HCT116 (cell line): Measurements from ENCODE around the gene CTIF. TPM values are rescaled to one million over a fixed set of nuclear protein-coding genes. Genes with fewer than 3 reads are reported as not detected.

ENCODE experiments used
- ATAC-seq: fragments of 200-7000 bp; cut with Tn5 transposase; 2 replicates; pipeline ENCODE4 v1.9.1; 2020; ENCODE audit warnings: mild to moderate bottlenecking, moderate library complexity
- BruUV-seq: library from RNA; stranded (reverse); fragments of 400-500 nt; replicated peaks from 2 replicates; lab custom pipeline; 2021; lab: Mats Ljungman, UMichigan
- CTCF ChIA-PET: fragments of 300-600 bp; sonication (Branson Sonifier 250); formaldehyde crosslinking; loops from one replicate; lab custom pipeline; 2021; ENCODE audit warnings: antibody characterized with exemption; lab: Charles Lee
- POLR2A ChIA-PET: fragments of 300-600, 350-600 bp; sonication (Branson Sonifier 250); formaldehyde crosslinking; loops from one replicate; lab custom pipeline; 2021; ENCODE audit warnings: antibody characterized with exemption; lab: Charles Lee
- RAD21 ChIA-PET, 2 experiments: fragments of 300-600 bp; sonication (Branson Sonifier 250); formaldehyde crosslinking; loops; one replicate each; lab custom pipeline; 2023; ENCODE audit warnings: low total read pairs in 2 of 2; ENCODE audit not compliant: uncharacterized antibody in 2 of 2, unreplicated experiment in 2 of 2, low non-redundant PET in 1 of 2; lab: Charles Lee
- DNase-seq: peaks from one replicate; pipeline ENCODE4 v3.0.0-alpha.2; 2010; ENCODE audit warnings: low read depth, low spot score
- H2AFZ ChIP-seq: fragments of 200-600 bp; shearing (Covaris generic), sonication (generic); 2 replicates; pipeline ENCODE4 v1.6.1; 2017; ENCODE audit warnings: low read depth, mixed run types, mixed read lengths, antibody characterized with exemption, low read length; ENCODE audit not compliant: poor library complexity, severe bottlenecking
- H3K27ac ChIP-seq: 2 replicates; pipeline ENCODE4 v1.5.1; 2012; ENCODE audit warnings: low read depth, low read length
- H3K27me3 ChIP-seq: fragments of 200-600 bp; sonication (generic); 2 replicates; pipeline ENCODE4 v1.6.1; 2016; ENCODE audit warnings: mixed run types, low read length, mixed read lengths; ENCODE audit not compliant: insufficient read depth
- H3K36me3 ChIP-seq, 2 experiments: fragments of 200-500 bp in 1 of 2; fragments of 200-600 bp in 1 of 2; sonication (Bioruptor generic) in 1 of 2; sonication (generic) in 1 of 2; 2 replicates each; pipeline versions ENCODE4 v1.5.1 to v1.6.1; 2014 to 2016; ENCODE audit warnings: low read length in 2 of 2, inconsistent platforms in 1 of 2, mixed read lengths in 1 of 2, mixed run types in 1 of 2; ENCODE audit not compliant: insufficient read depth in 2 of 2, control insufficient read depth in 1 of 2
- H3K4me1 ChIP-seq, 2 experiments: fragments of 200-600 bp in 1 of 2; sonication (generic) in 1 of 2; 2 replicates each; pipeline versions ENCODE4 v1.5.1 to v1.6.1; 2012 to 2017; ENCODE audit warnings: low read length in 2 of 2, inconsistent platforms in 1 of 2, mild to moderate bottlenecking in 1 of 2, mixed read lengths in 1 of 2, mixed run types in 1 of 2, moderate library complexity in 1 of 2; ENCODE audit not compliant: insufficient read depth in 2 of 2, control insufficient read depth in 1 of 2
- H3K4me2 ChIP-seq: fragments of 200-600 bp; sonication (generic); 2 replicates; pipeline ENCODE4 v1.6.1; 2017; ENCODE audit warnings: mixed run types, low read length, mixed read lengths
- H3K4me3 ChIP-seq, 2 experiments: fragments of 200-600 bp in 1 of 2; sonication (generic) in 1 of 2; replicated peaks in 1 of 2; 2 replicates each; pipeline ENCODE4 v1.5.1; 2011 to 2016; ENCODE audit warnings: low read length in 2 of 2, control low read depth in 1 of 2, low read depth in 1 of 2, mild to moderate bottlenecking in 1 of 2, mixed read lengths in 1 of 2, mixed run types in 1 of 2
- H3K79me2 ChIP-seq: fragments of 200-600 bp; sonication (generic); 2 replicates; pipeline ENCODE4 v1.6.1; 2017; ENCODE audit warnings: mild to moderate bottlenecking, mixed run types, low read length, moderate library complexity, mixed read lengths; ENCODE audit not compliant: insufficient read depth
- H3K9ac ChIP-seq: fragments of 200-600 bp; sonication (generic); 2 replicates; pipeline ENCODE4 v1.6.1; 2016; ENCODE audit warnings: low read length, mixed read lengths
- H3K9me2 ChIP-seq: fragments of 200-600 bp; sonication (generic), shearing (Covaris generic); 2 replicates; pipeline ENCODE4 v1.6.1; 2017; ENCODE audit warnings: mixed run types, mild to moderate bottlenecking, moderate library complexity; ENCODE audit not compliant: insufficient read depth
- H3K9me3 ChIP-seq, 2 experiments: fragments of 200-500 bp in 1 of 2; fragments of 200-600 bp in 1 of 2; sonication (Bioruptor generic) in 1 of 2; sonication (generic) in 1 of 2; 2 replicates each; pipeline ENCODE4 v1.6.1; 2014 to 2017; ENCODE audit warnings: low read length in 2 of 2, mixed read lengths in 2 of 2, inconsistent platforms in 1 of 2, low read depth in 1 of 2, mild to moderate bottlenecking in 1 of 2, mixed run types in 1 of 2, moderate library complexity in 1 of 2; ENCODE audit not compliant: control insufficient read depth in 1 of 2, insufficient read depth in 1 of 2
- H4K20me1 ChIP-seq: fragments of 200-600 bp; sonication (generic), shearing (Covaris generic); 2 replicates; pipeline ENCODE4 v1.6.1; 2017; ENCODE audit warnings: mixed run types, mild to moderate bottlenecking, moderate library complexity; ENCODE audit not compliant: insufficient read depth
- CBX3 ChIP-seq: IDR thresholded peaks from 2 replicates; pipeline ENCODE4 v1.6.1; 2012; ENCODE audit warnings: low read depth
- CTCF ChIP-seq, 3 experiments: fragments of 200-600 bp in 1 of 3; sonication (generic) in 1 of 3; IDR thresholded peaks in 2 of 3; conservative IDR thresholded peaks in 1 of 3; 2 replicates each; pipeline ENCODE4 v1.5.1; 2012 to 2017; ENCODE audit warnings: low read depth in 2 of 3, low read length in 2 of 3, antibody characterized with exemption in 1 of 3, borderline replicate concordance in 1 of 3, control low read depth in 1 of 3, mild to moderate bottlenecking in 1 of 3, mixed read lengths in 1 of 3, mixed run types in 1 of 3, moderate library complexity in 1 of 3; ENCODE audit not compliant: insufficient read depth in 1 of 3
- EGR1 ChIP-seq: IDR thresholded peaks from 2 replicates; pipeline ENCODE4 v1.6.1; 2012; ENCODE audit warnings: low read depth
- ELF1 ChIP-seq: IDR thresholded peaks from 2 replicates; pipeline ENCODE4 v1.6.1; 2012; ENCODE audit warnings: low read depth, borderline replicate concordance
- FOSL1 ChIP-seq: IDR thresholded peaks from 2 replicates; pipeline ENCODE4 v1.6.1; 2012; ENCODE audit warnings: low read depth
- JUND ChIP-seq: IDR thresholded peaks from 2 replicates; pipeline ENCODE4 v1.6.1; 2012
- POLR2A ChIP-seq: IDR thresholded peaks from 2 replicates; pipeline ENCODE4 v1.7.0; 2011; ENCODE audit warnings: borderline replicate concordance; ENCODE audit not compliant: insufficient read depth, insufficient read length; ENCODE audit errors: extremely low read depth
- POLR2AphosphoS5 ChIP-seq: IDR thresholded peaks from 2 replicates; pipeline ENCODE4 v1.6.1; 2011; ENCODE audit warnings: mild to moderate bottlenecking, low read depth, low read length, moderate library complexity
- SP1 ChIP-seq: IDR thresholded peaks from 2 replicates; pipeline ENCODE4 v1.6.1; 2012; ENCODE audit warnings: low read depth
- TCF7L2 ChIP-seq: IDR thresholded peaks from 2 replicates; pipeline ENCODE4 v1.7.0; 2011; ENCODE audit warnings: borderline replicate concordance, inconsistent platforms; ENCODE audit not compliant: insufficient read depth, insufficient read length; ENCODE audit errors: extremely low read depth
- YY1 ChIP-seq: IDR thresholded peaks from 2 replicates; pipeline ENCODE4 v1.6.1; 2011; ENCODE audit warnings: low read length, low read depth, moderate library complexity, mild to moderate bottlenecking; ENCODE audit not compliant: insufficient replicate concordance; ENCODE audit errors: extremely low read depth
- ZFX ChIP-seq: fragments of 450-650 bp; IDR thresholded peaks from 2 replicates; pipeline ENCODE4 v1.6.1; 2017
- ZNF274 ChIP-seq: fragments of 200-500 bp; sonication (Bioruptor generic); IDR thresholded peaks from 2 replicates; pipeline ENCODE4 v1.6.1; 2014; ENCODE audit warnings: mild to moderate bottlenecking, low read depth, low read length, inconsistent platforms
- intact Hi-C: fragments of 100-400 bp; cut with micrococcal nuclease; formaldehyde crosslinking; loops from 2 replicates; pipeline ENCODE4 v1.10.0; 2022
- total RNA-seq: library from RNA; stranded (reverse); gene quantifications from one replicate; pipeline ENCODE4 v1.2.1, GENCODE V29; 2021; ENCODE audit not compliant: unreplicated experiment
- TF ChIP-seq, protein P1 (sequence below): IDR thresholded peaks from 2 replicates; pipeline ENCODE4 v1.6.1; 2012
- TF ChIP-seq, protein P2 (sequence below): IDR thresholded peaks from 2 replicates; pipeline ENCODE4 v1.6.1; 2012; ENCODE audit warnings: low read depth

The CTIF gene
- total RNA-seq, 1 experiment from 2014 or later, result 19.7 TPM

- no peaks in the 10 kb centered on the region; the same call in 1 of the 2 replicates for H3K27me3 ChIP-seq
- CTCF ChIA-PET, result no interaction called here
- no peaks in the 10 kb centered on the region for H3K9me3 ChIP-seq
- no peak overlapping the region for H3K4me3 ChIP-seq
- H3K79me2 ChIP-seq, result no peaks in the 10 kb centered on the region
- H3K9me2 ChIP-seq, result no peaks in the 10 kb centered on the region
- no peaks in the 10 kb centered on the region for H3K36me3 ChIP-seq
- H3K4me1 ChIP-seq, result no peaks in the 10 kb centered on the region
- intact Hi-C loops, result no loop called here
- H2AFZ ChIP-seq, result no peak overlapping the region
- H4K20me1 ChIP-seq, result no peaks in the 10 kb centered on the region
- DNase-seq, result no peak
- RAD21 ChIA-PET, result no interaction called here
- ATAC-seq, result no peak
- BruUV-seq, result no TSS peak
- no peak overlapping the region for H3K4me2 ChIP-seq
- H3K27ac ChIP-seq, result no peak overlapping the region
- TF ChIP-seq ZFX, result no peak
- TF ChIP-seq FOSL1, result no peak
- TF ChIP-seq ELF1, result no peak
- no peak overlapping the region for H3K9ac ChIP-seq
- POLR2A ChIA-PET, result no interaction called here
Observed at GRCh38 chr18:48884306-48884705, 345.5 kb downstream of the CTIF start.

DNA sequence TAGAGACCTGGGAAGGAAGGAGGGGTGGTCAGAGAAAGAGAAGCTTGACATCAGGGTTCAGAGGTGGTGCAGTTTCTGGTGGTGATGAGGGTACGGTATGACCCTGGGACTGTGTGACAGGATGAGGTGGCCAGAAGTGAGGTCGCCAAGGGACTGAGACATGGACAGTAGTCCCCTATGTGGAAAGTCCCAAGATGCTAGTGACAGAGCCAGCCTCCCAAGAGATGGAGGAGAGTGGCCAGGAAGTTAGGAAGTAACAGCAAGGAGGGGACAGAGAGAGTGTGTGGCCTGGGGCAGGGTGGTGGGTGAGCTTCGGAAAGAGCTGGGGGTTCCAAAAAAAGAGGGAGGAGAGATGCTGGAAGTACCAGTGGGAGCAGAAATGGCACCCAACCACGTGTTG, 345.9 kb downstream of the CTIF start:
- Histone ChIP-seq H3K36me3 (no peaks in the 10 kb centered on the region), H3K4me2 (no peak overlapping the region), H3K4me3 (no peak overlapping the region), H3K4me1 (no peaks in the 10 kb centered on the region), H4K20me1 (no peaks in the 10 kb centered on the region), H3K9me3 (no peaks in the 10 kb centered on the region), H2AFZ (no peak overlapping the region), H3K79me2 (no peaks in the 10 kb centered on the region), H3K9me2 (no peaks in the 10 kb centered on the region), H3K9ac (no peak overlapping the region), H3K27ac (no peak overlapping the region), H3K27me3 (no peaks in the 10 kb centered on the region; the same call in 1 of the 2 replicates)
- ChIA-PET CTCF (no interaction called here), POLR2A (no interaction called here), RAD21 (no interaction called here)
- BruUV-seq, result no TSS peak
- no peak for DNase-seq
- intact Hi-C loops, result no loop called here
- ATAC-seq, result no peak
- TF ChIP-seq, protein P1, sequence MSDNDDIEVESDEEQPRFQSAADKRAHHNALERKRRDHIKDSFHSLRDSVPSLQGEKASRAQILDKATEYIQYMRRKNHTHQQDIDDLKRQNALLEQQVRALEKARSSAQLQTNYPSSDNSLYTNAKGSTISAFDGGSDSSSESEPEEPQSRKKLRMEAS, result no peak
- TF ChIP-seq POLR2AphosphoS5 (no peak), POLR2A (no peak), TCF7L2 (no peak), EGR1 (no peak), JUND (no peak), ZNF274 (no peak), SP1 (no peak), CBX3 (no peak), CTCF (IDR thresholded peaks at IDR 0.05 in 2 of 3, conservative IDR thresholded peaks at IDR 0.05 in 1 of 3; ENCODE audit: borderline replicate concordance in 1 of 3, insufficient read depth in 1 of 3, low read depth in 2 of 3, low read length in 2 of 3) (no peak), YY1 (no peak)
- TF ChIP-seq, protein P2, sequence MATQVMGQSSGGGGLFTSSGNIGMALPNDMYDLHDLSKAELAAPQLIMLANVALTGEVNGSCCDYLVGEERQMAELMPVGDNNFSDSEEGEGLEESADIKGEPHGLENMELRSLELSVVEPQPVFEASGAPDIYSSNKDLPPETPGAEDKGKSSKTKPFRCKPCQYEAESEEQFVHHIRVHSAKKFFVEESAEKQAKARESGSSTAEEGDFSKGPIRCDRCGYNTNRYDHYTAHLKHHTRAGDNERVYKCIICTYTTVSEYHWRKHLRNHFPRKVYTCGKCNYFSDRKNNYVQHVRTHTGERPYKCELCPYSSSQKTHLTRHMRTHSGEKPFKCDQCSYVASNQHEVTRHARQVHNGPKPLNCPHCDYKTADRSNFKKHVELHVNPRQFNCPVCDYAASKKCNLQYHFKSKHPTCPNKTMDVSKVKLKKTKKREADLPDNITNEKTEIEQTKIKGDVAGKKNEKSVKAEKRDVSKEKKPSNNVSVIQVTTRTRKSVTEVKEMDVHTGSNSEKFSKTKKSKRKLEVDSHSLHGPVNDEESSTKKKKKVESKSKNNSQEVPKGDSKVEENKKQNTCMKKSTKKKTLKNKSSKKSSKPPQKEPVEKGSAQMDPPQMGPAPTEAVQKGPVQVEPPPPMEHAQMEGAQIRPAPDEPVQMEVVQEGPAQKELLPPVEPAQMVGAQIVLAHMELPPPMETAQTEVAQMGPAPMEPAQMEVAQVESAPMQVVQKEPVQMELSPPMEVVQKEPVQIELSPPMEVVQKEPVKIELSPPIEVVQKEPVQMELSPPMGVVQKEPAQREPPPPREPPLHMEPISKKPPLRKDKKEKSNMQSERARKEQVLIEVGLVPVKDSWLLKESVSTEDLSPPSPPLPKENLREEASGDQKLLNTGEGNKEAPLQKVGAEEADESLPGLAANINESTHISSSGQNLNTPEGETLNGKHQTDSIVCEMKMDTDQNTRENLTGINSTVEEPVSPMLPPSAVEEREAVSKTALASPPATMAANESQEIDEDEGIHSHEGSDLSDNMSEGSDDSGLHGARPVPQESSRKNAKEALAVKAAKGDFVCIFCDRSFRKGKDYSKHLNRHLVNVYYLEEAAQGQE, result no peak
